Neural crest cell (in vitro differentiated cells): ENCODE measurements around the gene ICAM5. TPM values are rescaled to one million over a fixed set of nuclear protein-coding genes. Genes with fewer than 3 reads are reported as not detected.

Source experiments
- DNase-seq: peaks from one replicate; pipeline ENCODE4 v3.0.0; 2021; ENCODE audit warnings: low read depth, mixed read lengths, low spot score
- H3K27ac Mint-ChIP-seq: one replicate; pipeline ENCODE4 v1.8.0; 2021; ENCODE audit warnings: mild to moderate bottlenecking, mixed read lengths; ENCODE audit not compliant: unreplicated experiment
- H3K27me3 Mint-ChIP-seq: 2 replicates; pipeline ENCODE4 v1.8.0; 2021; ENCODE audit warnings: low read depth, mild to moderate bottlenecking, mixed read lengths
- H3K36me3 Mint-ChIP-seq: 2 replicates; pipeline ENCODE4 v1.8.0; 2021; ENCODE audit warnings: low read depth, mild to moderate bottlenecking, mixed read lengths
- H3K4me1 Mint-ChIP-seq: 2 replicates; pipeline ENCODE4 v1.8.0; 2021; ENCODE audit warnings: mixed read lengths
- H3K4me3 Mint-ChIP-seq: one replicate; pipeline ENCODE4 v1.8.0; 2021; ENCODE audit warnings: mild to moderate bottlenecking, mixed read lengths
- H3K9me3 Mint-ChIP-seq: 2 replicates; pipeline ENCODE4 v1.8.0; 2021; ENCODE audit warnings: mixed read lengths
- total RNA-seq: library from RNA; stranded (reverse); gene quantifications from 2 replicates; pipeline ENCODE4 v1.2.1, GENCODE V29; 2021
- TF ChIP-seq, protein P1 (sequence below): fragments of 200-600 bp; sonication (generic); conservative IDR thresholded peaks from 2 replicates; pipeline ENCODE4 v1.5.0; 2021; ENCODE audit warnings: antibody characterized with exemption, mild to moderate bottlenecking

ICAM5 gene
- total RNA-seq, 1 donor from 2014 or later, result not detected

DNA sequence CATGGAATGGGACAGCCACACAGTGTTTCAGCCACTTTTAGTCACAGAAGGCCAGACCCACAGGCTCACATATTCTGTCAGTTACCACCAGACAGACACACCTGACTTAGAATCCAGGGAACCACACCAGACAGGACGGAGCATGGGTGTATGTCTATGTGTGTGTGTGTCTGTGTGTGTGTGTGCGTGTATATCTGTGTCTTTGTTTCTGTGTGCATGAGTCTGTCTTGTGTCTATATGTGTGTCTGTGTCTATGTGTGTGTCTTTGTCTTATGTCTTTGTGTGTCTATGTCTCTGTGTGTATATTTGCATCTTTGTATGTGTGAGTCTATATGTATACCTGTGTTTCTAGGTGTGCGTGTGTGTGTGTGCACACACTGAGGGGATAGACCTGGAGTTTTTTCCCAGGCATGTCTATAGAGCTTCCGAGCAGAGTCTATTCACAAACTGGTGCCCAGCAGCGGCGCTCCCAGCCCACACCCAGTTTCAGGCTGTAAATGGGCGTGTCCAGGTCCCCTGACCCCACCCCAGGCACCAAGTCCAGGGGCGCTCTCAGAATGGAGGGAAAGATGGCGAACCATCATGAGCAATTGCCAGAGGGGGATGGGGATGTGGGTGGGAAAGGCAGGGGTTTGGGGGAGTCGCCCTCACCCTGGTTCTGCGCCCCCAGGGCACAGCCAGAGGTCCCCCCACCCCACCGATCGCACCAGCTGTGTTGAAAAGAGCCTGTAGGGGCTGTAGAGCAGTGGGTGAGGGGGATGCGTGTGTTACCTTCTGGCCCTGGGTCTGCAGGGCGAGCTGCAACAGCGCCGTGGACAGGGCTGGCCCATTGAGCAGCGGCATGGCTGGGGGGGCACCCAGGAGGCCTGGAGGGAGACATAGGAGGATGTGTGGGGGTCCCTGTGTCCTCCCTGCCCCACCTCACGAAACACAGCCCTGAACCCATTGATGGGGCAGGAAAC lies 32.4 kb downstream of the ICAM5 start:
- Mint-ChIP-seq H3K27me3 (no peaks in the 10 kb centered on the region), H3K36me3 (peaks cover 5% of the 10 kb centered on the region), H3K4me3 (peak overlapping the region; percentile 44), H3K27ac (no peak overlapping the region), H3K9me3 (no peaks in the 10 kb centered on the region), H3K4me1 (no peaks in the 10 kb centered on the region)
- TF ChIP-seq, protein P1, sequence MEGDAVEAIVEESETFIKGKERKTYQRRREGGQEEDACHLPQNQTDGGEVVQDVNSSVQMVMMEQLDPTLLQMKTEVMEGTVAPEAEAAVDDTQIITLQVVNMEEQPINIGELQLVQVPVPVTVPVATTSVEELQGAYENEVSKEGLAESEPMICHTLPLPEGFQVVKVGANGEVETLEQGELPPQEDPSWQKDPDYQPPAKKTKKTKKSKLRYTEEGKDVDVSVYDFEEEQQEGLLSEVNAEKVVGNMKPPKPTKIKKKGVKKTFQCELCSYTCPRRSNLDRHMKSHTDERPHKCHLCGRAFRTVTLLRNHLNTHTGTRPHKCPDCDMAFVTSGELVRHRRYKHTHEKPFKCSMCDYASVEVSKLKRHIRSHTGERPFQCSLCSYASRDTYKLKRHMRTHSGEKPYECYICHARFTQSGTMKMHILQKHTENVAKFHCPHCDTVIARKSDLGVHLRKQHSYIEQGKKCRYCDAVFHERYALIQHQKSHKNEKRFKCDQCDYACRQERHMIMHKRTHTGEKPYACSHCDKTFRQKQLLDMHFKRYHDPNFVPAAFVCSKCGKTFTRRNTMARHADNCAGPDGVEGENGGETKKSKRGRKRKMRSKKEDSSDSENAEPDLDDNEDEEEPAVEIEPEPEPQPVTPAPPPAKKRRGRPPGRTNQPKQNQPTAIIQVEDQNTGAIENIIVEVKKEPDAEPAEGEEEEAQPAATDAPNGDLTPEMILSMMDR, result no peak
- DNase-seq, result no peak

DNA sequence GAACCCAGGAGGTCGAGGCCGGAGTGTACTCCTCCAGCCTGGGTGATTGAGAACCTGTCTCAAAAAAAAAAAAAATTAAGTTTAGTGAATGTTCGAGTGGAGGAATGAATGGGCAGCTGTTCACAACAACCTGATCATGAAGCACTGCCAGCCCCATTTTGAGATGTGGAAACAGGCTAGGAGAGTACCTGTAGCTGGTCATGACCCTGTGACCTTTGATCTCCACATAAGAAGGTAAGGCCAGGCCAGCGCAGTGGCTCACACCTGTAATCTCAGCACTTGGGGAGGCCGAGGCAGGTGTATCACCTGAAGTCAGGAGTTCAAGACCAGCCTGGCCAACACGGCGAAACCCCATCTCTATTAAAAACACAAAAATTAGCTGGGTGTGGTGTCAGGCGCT lies 36.0 kb downstream of the ICAM5 start:
- Mint-ChIP-seq H3K9me3 (no peaks in the 10 kb centered on the region), H3K4me3 (peak overlapping the region; percentile 19), H3K27me3 (no peaks in the 10 kb centered on the region), H3K27ac (no peak overlapping the region), H3K36me3 (peaks cover 3% of the 10 kb centered on the region), H3K4me1 (no peaks in the 10 kb centered on the region)
- no peak for DNase-seq
- TF ChIP-seq, protein P1, result no peak

DNA sequence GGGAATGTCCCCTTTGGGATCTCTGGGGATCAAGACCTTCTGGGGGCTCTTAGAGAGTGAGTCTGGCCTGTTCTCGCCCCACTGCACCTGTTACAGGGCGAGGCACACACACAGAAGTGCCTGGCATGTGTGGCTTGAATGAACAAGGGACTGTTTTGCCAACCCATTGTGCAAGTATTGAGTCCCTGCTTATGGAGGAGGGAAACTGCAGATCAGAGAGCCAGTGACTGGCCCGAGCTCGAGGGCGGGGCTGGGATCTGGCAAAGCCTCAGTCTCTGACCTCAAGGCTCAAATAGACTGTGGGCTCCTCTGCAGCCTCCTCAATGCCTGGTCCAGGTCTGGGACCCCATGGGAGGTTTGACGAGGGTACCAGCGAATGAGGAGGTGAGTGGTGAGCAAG lies 38.0 kb downstream of the ICAM5 start:
- peak overlapping the region; percentile 34 for H3K4me3 Mint-ChIP-seq
- H3K27ac Mint-ChIP-seq, result no peak overlapping the region
- no peaks in the 10 kb centered on the region for H3K27me3 Mint-ChIP-seq
- peaks cover 8% of the 10 kb centered on the region for H3K4me1 Mint-ChIP-seq
- TF ChIP-seq, protein P1, result no peak
- peaks cover 3% of the 10 kb centered on the region for H3K36me3 Mint-ChIP-seq
- no peak for DNase-seq
- no peaks in the 10 kb centered on the region for H3K9me3 Mint-ChIP-seq

DNA sequence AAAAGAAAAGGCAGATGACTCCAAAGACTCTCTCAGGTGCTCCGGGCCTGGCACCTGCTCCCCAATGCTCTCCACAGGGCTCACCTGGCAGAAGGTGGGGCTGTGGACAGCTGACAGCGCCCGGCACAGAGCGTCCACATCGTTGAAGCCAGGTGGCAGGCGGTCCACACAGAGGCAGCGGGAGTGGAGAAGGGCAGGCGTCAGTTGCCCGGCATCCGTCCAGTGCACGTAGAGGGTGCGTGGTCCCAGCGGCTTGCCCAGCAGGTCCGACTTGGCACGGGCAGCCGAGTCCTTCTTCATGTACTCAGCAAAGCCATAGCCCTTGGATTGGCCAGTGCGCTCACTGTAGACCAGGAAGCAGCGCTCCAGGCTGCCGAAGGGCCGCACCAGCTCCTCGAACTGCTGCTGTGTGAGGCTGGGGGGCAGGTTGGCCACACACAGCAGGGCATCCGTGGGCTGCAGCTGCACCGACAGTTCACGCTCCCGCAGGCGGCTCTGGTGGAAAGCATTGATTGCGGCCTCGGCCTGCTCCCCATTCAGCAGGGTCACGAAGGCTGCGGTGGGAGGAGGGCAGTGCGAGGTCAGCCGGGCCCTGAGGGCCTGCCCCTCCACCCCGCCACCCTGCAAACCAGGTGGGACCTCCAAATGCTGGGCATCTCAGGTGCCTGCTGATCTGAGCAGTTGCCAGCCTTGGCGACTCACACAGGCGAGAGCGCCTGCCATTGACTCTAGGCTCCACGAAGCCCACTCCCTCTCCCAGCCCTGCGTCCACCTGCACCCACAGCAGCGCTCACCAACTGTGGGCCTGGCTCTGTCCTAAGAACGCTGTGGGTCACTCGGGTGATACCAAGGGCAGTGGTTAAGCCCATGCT lies 39.0 kb downstream of the ICAM5 start:
- TF ChIP-seq, protein P1, result no peak
- Mint-ChIP-seq H3K9me3 (no peaks in the 10 kb centered on the region), H3K27ac (no peak overlapping the region), H3K4me1 (peaks cover 18% of the 10 kb centered on the region), H3K27me3 (no peaks in the 10 kb centered on the region), H3K4me3 (peak overlapping the region; percentile 34), H3K36me3 (peaks cover 3% of the 10 kb centered on the region)
- DNase-seq, result no peak

DNA sequence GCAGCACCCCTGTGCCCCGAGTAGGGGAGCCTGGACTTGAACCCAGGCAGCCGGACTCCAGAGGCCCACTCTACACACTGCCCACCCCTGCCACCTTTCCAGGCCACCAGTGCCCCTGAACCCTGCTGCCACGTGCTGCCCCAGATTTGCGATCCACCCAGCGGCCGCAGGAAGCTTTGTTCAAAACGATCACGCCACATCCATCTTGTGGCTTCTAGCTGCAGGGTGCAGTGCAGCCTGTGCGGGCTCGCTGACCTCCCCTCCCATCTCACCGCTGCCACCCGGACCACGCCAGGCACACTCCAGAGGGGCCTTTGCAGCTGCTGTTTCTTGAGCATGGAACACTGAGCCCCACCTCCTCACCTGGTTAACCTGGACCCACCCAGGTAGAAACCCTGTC lies 39.8 kb downstream of the ICAM5 start:
- no peaks in the 10 kb centered on the region for H3K9me3 Mint-ChIP-seq
- peak overlapping the region; percentile 19 for H3K4me3 Mint-ChIP-seq
- TF ChIP-seq, protein P1, result no peak
- no peak for DNase-seq
- H3K27me3 Mint-ChIP-seq, result no peaks in the 10 kb centered on the region
- H3K4me1 Mint-ChIP-seq, result peaks cover 26% of the 10 kb centered on the region
- H3K36me3 Mint-ChIP-seq, result peaks cover 3% of the 10 kb centered on the region
- no peak overlapping the region for H3K27ac Mint-ChIP-seq
